ENCODE measurements around the gene KIF21B.
"Not testable (repeated sequence)": the region's sequence is repeated elsewhere in the genome, so short reads cannot be mapped to it uniquely, and the experiment has no call there.

Gene KIF21B

GRCh38 chr1:200960236-200960947, 63.1 kb downstream of the KIF21B start:
- no peaks in the 10 kb centered on the region for H3K9me3 Mint-ChIP-seq
- DNase-seq (ENCODE audit: low spot score in 2 of 2) (no peak), ATAC-seq (ENCODE audit: low read depth) (no peak)
- peaks cover 18% of the 10 kb centered on the region for H3K4me1 Mint-ChIP-seq
- H3K4me3 Mint-ChIP-seq: no peak overlapping the region
- peaks cover 7% of the 10 kb centered on the region for H3K27me3 Mint-ChIP-seq
- H3K27ac Mint-ChIP-seq: no peak overlapping the region
- no peaks in the 10 kb centered on the region for H3K36me3 Mint-ChIP-seq

GRCh38 chr1:200959411-200959921, 64.0 kb downstream of the KIF21B start:
- Mint-ChIP-seq H3K27me3 (peaks cover 9% of the 10 kb centered on the region), H3K4me3 (no peak overlapping the region), H3K27ac (no peak overlapping the region), H3K9me3 (no peaks in the 10 kb centered on the region), H3K36me3 (no peaks in the 10 kb centered on the region), H3K4me1 (peaks cover 19% of the 10 kb centered on the region)
- DNase-seq (ENCODE audit: low spot score in 2 of 2) (no peak), ATAC-seq (ENCODE audit: low read depth) (no peak)

- DNase-seq (ENCODE audit: low spot score in 2 of 2) (no peak), ATAC-seq (ENCODE audit: low read depth) (no peak)
- Mint-ChIP-seq H3K9me3 (no peaks in the 10 kb centered on the region), H3K27me3 (peaks cover 11% of the 10 kb centered on the region), H3K36me3 (no peaks in the 10 kb centered on the region), H3K27ac (no peak overlapping the region), H3K4me1 (peaks cover 21% of the 10 kb centered on the region), H3K4me3 (no peak overlapping the region)
These were observed 64.9 kb downstream of the KIF21B start for GRCh38 chr1:200958597-200958996.

- peaks cover 7% of the 10 kb centered on the region for H3K4me1 Mint-ChIP-seq
- H3K27ac Mint-ChIP-seq: no peak overlapping the region
- no peaks in the 10 kb centered on the region for H3K9me3 Mint-ChIP-seq
- no peak for DNase-seq (ENCODE audit: low spot score in 2 of 2)
- ATAC-seq (ENCODE audit: low read depth): no peak
- H3K27me3 Mint-ChIP-seq: peaks cover 11% of the 10 kb centered on the region
- H3K4me3 Mint-ChIP-seq: no peak overlapping the region
- no peaks in the 10 kb centered on the region for H3K36me3 Mint-ChIP-seq
These were observed 69.1 kb downstream of the KIF21B start for GRCh38 chr1:200954434-200954833.

- DNase-seq (ENCODE audit: low spot score in 2 of 2) (no peak), ATAC-seq (ENCODE audit: low read depth) (no peak)
- Mint-ChIP-seq H3K36me3 (peaks cover 7% of the 10 kb centered on the region), H3K9me3 (peaks cover 6% of the 10 kb centered on the region), H3K4me3 (no peak overlapping the region), H3K27me3 (peaks cover 11% of the 10 kb centered on the region), H3K4me1 (peaks cover 7% of the 10 kb centered on the region), H3K27ac (no peak overlapping the region)
These were observed 72.5 kb downstream of the KIF21B start for GRCh38 chr1:200951016-200951415.

GRCh38 chr1:200949626-200950025, 73.9 kb downstream of the KIF21B start:
- H3K9me3 Mint-ChIP-seq: peaks cover 6% of the 10 kb centered on the region
- H3K27me3 Mint-ChIP-seq: peaks cover 11% of the 10 kb centered on the region
- peaks cover 7% of the 10 kb centered on the region for H3K36me3 Mint-ChIP-seq
- H3K4me3 Mint-ChIP-seq: no peak overlapping the region
- DNase-seq (ENCODE audit: low spot score in 2 of 2) (no peak), ATAC-seq (ENCODE audit: low read depth) (no peak)
- H3K4me1 Mint-ChIP-seq: peaks cover 4% of the 10 kb centered on the region
- H3K27ac Mint-ChIP-seq: no peak overlapping the region

GRCh38 chr1:200947059-200947566, 76.4 kb downstream of the KIF21B start:
- Mint-ChIP-seq H3K4me1 (no peaks in the 10 kb centered on the region), H3K9me3 (peaks cover 9% of the 10 kb centered on the region), H3K4me3 (no peak overlapping the region), H3K36me3 (peaks cover 11% of the 10 kb centered on the region), H3K27ac (no peak overlapping the region), H3K27me3 (peaks cover 9% of the 10 kb centered on the region)
- DNase-seq (ENCODE audit: low spot score in 2 of 2) (no peak), ATAC-seq (ENCODE audit: low read depth) (no peak)

GRCh38 chr1:200945111-200945510, 78.4 kb downstream of the KIF21B start:
- Mint-ChIP-seq H3K27ac (no peak overlapping the region), H3K4me1 (no peaks in the 10 kb centered on the region), H3K36me3 (peaks cover 11% of the 10 kb centered on the region), H3K9me3 (peaks cover 14% of the 10 kb centered on the region), H3K27me3 (peaks cover 9% of the 10 kb centered on the region), H3K4me3 (no peak overlapping the region)
- DNase-seq (ENCODE audit: low spot score in 2 of 2): no peak
- no peak for ATAC-seq (ENCODE audit: low read depth)

GRCh38 chr1:200938955-200939354, 84.6 kb downstream of the KIF21B start:
- DNase-seq (ENCODE audit: low spot score in 2 of 2) (no peak), ATAC-seq (ENCODE audit: low read depth) (no peak)
- Mint-ChIP-seq H3K27me3 (no peaks in the 10 kb centered on the region), H3K9me3 (peaks cover 6% of the 10 kb centered on the region), H3K36me3 (no peaks in the 10 kb centered on the region), H3K4me1 (no peaks in the 10 kb centered on the region), H3K4me3 (no peak overlapping the region), H3K27ac (no peak overlapping the region)

- H3K36me3 Mint-ChIP-seq; H3K4me1 Mint-ChIP-seq; ATAC-seq (ENCODE audit: low read depth); H3K27me3 Mint-ChIP-seq; H3K4me3 Mint-ChIP-seq; H3K27ac Mint-ChIP-seq; H3K9me3 Mint-ChIP-seq; DNase-seq (ENCODE audit: low spot score in 2 of 2): not testable (repeated sequence)
These were observed 88.1 kb downstream of the KIF21B start for GRCh38 chr1:200935286-200935962.

- H3K36me3 Mint-ChIP-seq: peaks cover 3% of the 10 kb centered on the region
- no peak overlapping the region for H3K27ac Mint-ChIP-seq
- peaks cover 3% of the 10 kb centered on the region for H3K9me3 Mint-ChIP-seq
- peaks cover 2% of the 10 kb centered on the region for H3K27me3 Mint-ChIP-seq
- no peak overlapping the region for H3K4me3 Mint-ChIP-seq
- no peak for DNase-seq (ENCODE audit: low spot score in 2 of 2)
- ATAC-seq (ENCODE audit: low read depth): no peak
- H3K4me1 Mint-ChIP-seq: peaks cover under 1% of the 10 kb centered on the region
These were observed 88.8 kb downstream of the KIF21B start for GRCh38 chr1:200934676-200935245.

- Mint-ChIP-seq H3K9me3 (peaks cover 3% of the 10 kb centered on the region), H3K4me1 (peaks cover 4% of the 10 kb centered on the region), H3K4me3 (no peak overlapping the region), H3K27ac (no peak overlapping the region), H3K27me3 (peaks cover 2% of the 10 kb centered on the region), H3K36me3 (peaks cover 3% of the 10 kb centered on the region)
- ATAC-seq (ENCODE audit: low read depth) (no peak), DNase-seq (ENCODE audit: low spot score in 2 of 2) (no peak)
These were observed 91.7 kb downstream of the KIF21B start for GRCh38 chr1:200931776-200932175.

GRCh38 chr1:200930285-200930684, 93.2 kb downstream of the KIF21B start:
- not testable (repeated sequence) for H3K4me1 Mint-ChIP-seq; H3K36me3 Mint-ChIP-seq; H3K4me3 Mint-ChIP-seq; H3K27me3 Mint-ChIP-seq; DNase-seq (ENCODE audit: low spot score in 2 of 2); H3K9me3 Mint-ChIP-seq; ATAC-seq (ENCODE audit: low read depth); H3K27ac Mint-ChIP-seq

- peaks cover 3% of the 10 kb centered on the region for H3K36me3 Mint-ChIP-seq
- no peak overlapping the region for H3K4me3 Mint-ChIP-seq
- peaks cover 3% of the 10 kb centered on the region for H3K9me3 Mint-ChIP-seq
- ATAC-seq (ENCODE audit: low read depth) (no peak), DNase-seq (ENCODE audit: low spot score in 2 of 2) (no peak)
- peaks cover 4% of the 10 kb centered on the region for H3K4me1 Mint-ChIP-seq
- H3K27me3 Mint-ChIP-seq: peaks cover 2% of the 10 kb centered on the region
- no peak overlapping the region for H3K27ac Mint-ChIP-seq
These were observed 93.8 kb downstream of the KIF21B start for GRCh38 chr1:200929530-200930278.

All from memory B cell (primary cell).